ENCODE results near the gene AOAH. TPM values are rescaled to one million over a fixed set of nuclear protein-coding genes. Genes with fewer than 3 reads are reported as not detected.
"Not testable (repeated sequence)": the region's sequence is repeated elsewhere in the genome, so short reads cannot be mapped to it uniquely, and the experiment has no call there.

The AOAH gene
- total and polyA plus RNA-seq, 9 of the 15 experiments (the other 6 are each of a cell fraction or from before 2014, with no cell fraction given) = not detected

DNA sequence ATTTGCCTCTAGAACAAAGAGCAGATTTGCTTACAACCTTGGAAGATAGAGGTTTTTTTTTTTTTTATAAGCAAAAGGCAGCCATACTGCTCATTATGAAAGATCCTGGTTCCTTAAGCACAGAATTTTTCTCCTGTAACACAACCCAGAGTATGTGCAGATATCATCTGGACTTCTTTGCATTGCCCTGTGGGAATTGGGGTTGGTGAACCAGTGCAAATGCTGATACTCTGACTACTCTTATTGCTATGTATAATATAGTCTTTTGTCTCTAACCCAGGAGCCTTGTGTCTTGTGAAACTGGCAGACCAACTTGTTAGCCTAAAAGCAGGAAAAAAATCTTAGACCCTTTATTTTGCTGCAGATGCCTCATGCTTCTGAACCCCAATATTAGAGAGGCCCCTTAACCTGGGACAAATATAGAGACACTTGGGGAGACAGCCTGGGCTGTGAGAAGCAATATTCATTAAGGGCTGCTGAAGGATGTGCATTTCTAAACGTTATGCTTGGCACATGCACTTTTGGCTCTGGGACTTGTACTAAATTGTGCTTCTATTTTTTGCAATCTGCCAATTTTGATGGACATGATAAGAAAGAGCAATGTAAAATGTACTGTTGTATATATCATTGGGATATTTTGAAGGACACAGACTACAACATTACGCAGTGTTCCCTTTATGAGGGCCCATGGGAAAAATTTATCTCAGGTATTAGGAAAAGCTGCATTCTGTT, 255.8 kb downstream of the AOAH start (continued):
- TF ChIP-seq, protein P1, sequence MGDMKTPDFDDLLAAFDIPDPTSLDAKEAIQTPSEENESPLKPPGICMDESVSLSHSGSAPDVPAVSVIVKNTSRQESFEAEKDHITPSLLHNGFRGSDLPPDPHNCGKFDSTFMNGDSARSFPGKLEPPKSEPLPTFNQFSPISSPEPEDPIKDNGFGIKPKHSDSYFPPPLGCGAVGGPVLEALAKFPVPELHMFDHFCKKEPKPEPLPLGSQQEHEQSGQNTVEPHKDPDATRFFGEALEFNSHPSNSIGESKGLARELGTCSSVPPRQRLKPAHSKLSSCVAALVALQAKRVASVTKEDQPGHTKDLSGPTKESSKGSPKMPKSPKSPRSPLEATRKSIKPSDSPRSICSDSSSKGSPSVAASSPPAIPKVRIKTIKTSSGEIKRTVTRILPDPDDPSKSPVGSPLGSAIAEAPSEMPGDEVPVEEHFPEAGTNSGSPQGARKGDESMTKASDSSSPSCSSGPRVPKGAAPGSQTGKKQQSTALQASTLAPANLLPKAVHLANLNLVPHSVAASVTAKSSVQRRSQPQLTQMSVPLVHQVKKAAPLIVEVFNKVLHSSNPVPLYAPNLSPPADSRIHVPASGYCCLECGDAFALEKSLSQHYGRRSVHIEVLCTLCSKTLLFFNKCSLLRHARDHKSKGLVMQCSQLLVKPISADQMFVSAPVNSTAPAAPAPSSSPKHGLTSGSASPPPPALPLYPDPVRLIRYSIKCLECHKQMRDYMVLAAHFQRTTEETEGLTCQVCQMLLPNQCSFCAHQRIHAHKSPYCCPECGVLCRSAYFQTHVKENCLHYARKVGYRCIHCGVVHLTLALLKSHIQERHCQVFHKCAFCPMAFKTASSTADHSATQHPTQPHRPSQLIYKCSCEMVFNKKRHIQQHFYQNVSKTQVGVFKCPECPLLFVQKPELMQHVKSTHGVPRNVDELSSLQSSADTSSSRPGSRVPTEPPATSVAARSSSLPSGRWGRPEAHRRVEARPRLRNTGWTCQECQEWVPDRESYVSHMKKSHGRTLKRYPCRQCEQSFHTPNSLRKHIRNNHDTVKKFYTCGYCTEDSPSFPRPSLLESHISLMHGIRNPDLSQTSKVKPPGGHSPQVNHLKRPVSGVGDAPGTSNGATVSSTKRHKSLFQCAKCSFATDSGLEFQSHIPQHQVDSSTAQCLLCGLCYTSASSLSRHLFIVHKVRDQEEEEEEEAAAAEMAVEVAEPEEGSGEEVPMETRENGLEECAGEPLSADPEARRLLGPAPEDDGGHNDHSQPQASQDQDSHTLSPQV (IDR thresholded peaks at IDR 0.05) = no peak
- TF ChIP-seq ZBED1 (IDR thresholded peaks at IDR 0.05) (no peak), ZNF780A (CRISPR knock-in tag; IDR thresholded peaks at IDR 0.05) (no peak)

DNA sequence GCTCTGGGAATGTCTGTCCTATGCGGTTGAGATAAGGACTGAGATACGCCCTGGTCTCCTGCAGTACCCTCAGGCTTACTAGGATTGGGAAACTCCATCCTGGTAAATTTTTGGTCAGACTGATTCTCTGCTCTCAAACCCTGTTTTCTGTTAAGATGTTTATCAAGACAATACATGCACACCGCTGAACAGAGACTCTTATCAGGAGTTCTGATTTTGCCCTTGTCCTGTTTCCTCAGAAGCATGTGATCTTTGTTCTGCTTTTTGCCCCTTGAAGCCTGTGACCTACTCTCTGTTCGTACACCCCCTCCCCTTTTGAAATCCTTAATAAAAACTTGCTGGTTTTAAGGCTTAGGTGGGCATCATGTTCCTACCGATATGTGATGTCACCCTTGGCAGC, 258.3 kb downstream of the AOAH start:
- WGBS (ENCODE audit: insufficient coverage, low coverage, missing lambda C conversion rate) = 2% methylated on average over 5 of the region's 5 CpGs
- H3K9me3 ChIP-seq (replicated peaks; ENCODE audit: control insufficient read depth, insufficient read depth, low read depth, low read length); H2AFZ ChIP-seq (ENCODE audit: low read depth, low read length); H3K36me3 ChIP-seq (ENCODE audit: control insufficient read depth, insufficient read depth, low read length); CTCF ChIA-PET (ENCODE audit: low intra/inter-chr PET ratio); H3K9me1 ChIP-seq (ENCODE audit: control insufficient read depth, insufficient read depth, low read length); BruUV-seq (replicated peaks); POLR2A ChIA-PET; H3K79me2 ChIP-seq (ENCODE audit: control insufficient read depth, insufficient read depth, low read length); H3K9ac ChIP-seq (ENCODE audit: insufficient read depth in 1 of 2, low read depth in 2 of 2, low read length in 2 of 2); DNase-seq (ENCODE audit: extremely low read depth in 1 of 4, low spot score in 3 of 4); H3K27ac ChIP-seq (ENCODE audit: extremely low read depth, low read depth, low read length); H4K20me1 ChIP-seq (replicated peaks; ENCODE audit: control insufficient read depth, insufficient read depth, low read length); FAIRE-seq; in situ Hi-C loops (cut with MboI); H3K4me2 ChIP-seq (ENCODE audit: insufficient read depth, low read length); H3K4me3 ChIP-seq; intact Hi-C loops (cut with micrococcal nuclease); ATAC-seq; H3K4me1 ChIP-seq (replicated peaks in 1 of 2; ENCODE audit: control insufficient read depth in 2 of 2, insufficient read depth in 2 of 2, low read length in 2 of 2): not testable (repeated sequence)
- H3K27me3 ChIP-seq (ENCODE audit: control insufficient read depth in 2 of 2, insufficient read depth in 2 of 2, low read length in 2 of 2) = peaks cover 10 to 13% of the 10 kb centered on the region in 2 experiments
- peak; percentile 13; the same call in 1 of the 2 replicates for TF ChIP-seq SOX6 (IDR thresholded peaks at IDR 0.05)
